Cardiac fibroblast (primary cell): ENCODE data around the gene DPEP1.
"Not testable (repeated sequence)": the region's sequence is repeated elsewhere in the genome, so short reads cannot be mapped to it uniquely, and the experiment has no call there.

Experiments
- DNase-seq, 2 donors: peaks; one replicate each; pipeline versions ENCODE4 v3.0.0 to v3.0.0-alpha.2; 2010; ENCODE audit warnings: low read depth in 2 of 2
- H3K4me3 ChIP-seq, 2 donors: replicated peaks in 1 of 2; 1 replicate in 1 of 2; 2 replicates in 1 of 2; pipeline ENCODE4 v1.5.1; 2011; ENCODE audit warnings: low read depth in 2 of 2, low read length in 2 of 2, mild to moderate bottlenecking in 2 of 2, moderate library complexity in 1 of 2
- CTCF ChIP-seq: IDR thresholded peaks from one replicate; pipeline ENCODE4 v1.5.1; 2011; ENCODE audit warnings: low read depth, mild to moderate bottlenecking, low read length, inconsistent platforms

Gene DPEP1

GRCh38 chr16:89584768-89585549 is 28.5 kb upstream of the DPEP1 start:
- DNase-seq: no peak
- no peak for TF ChIP-seq CTCF
- no peak overlapping the region for H3K4me3 ChIP-seq

- no peak for DNase-seq
Measured at GRCh38 chr16:89586218-89586617, 27.2 kb upstream of the DPEP1 start.

GRCh38 chr16:89586853-89587252 is 26.6 kb upstream of the DPEP1 start:
- H3K4me3 ChIP-seq: no peak overlapping the region
- DNase-seq: peak; percentile 66 to 82
- no peak for TF ChIP-seq CTCF

More at GRCh38 chr16:89586218-89586617, 27.2 kb upstream of the DPEP1 start:
- no peak overlapping the region for H3K4me3 ChIP-seq
- no peak for TF ChIP-seq CTCF

GRCh38 chr16:89587676-89588075 is 25.8 kb upstream of the DPEP1 start:
- not testable (repeated sequence) for DNase-seq, H3K4me3 ChIP-seq

GRCh38 chr16:89588413-89589109 is 24.9 kb upstream of the DPEP1 start:
- TF ChIP-seq CTCF: no peak
- DNase-seq: no peak

GRCh38 chr16:89589241-89589926 is 24.1 kb upstream of the DPEP1 start:
- TF ChIP-seq CTCF: no peak
- no peak overlapping the region for H3K4me3 ChIP-seq
- DNase-seq: no peak

More at GRCh38 chr16:89588413-89589109, 24.9 kb upstream of the DPEP1 start:
- no peak overlapping the region for H3K4me3 ChIP-seq

DNA sequence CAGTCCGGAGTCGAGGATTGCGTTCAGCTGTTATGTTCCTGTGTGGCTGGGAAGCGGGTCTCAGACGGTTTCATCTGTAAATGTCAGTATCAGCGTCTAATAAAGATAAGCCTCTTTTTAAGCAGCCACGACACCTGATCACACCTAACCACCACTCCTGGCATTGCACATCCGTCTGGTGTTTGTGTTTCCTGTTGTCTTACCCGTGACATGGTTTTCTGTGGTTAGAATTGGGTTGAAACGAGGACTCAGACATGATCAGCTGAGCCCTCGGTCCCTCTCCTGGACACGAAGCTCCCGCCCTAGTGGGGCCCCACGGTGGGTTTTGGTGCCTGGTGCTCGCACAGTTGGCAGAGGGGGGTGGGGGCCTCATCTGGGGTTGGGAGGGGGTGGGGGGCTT is 19.6 kb upstream of the DPEP1 start:
- DNase-seq: no peak
- no peak for TF ChIP-seq CTCF
- H3K4me3 ChIP-seq: no peak overlapping the region
